H9 (cell line): ENCODE results near the gene B3GALT5. TPM values are rescaled to one million over a fixed set of nuclear protein-coding genes. Genes with fewer than 3 reads are reported as not detected.

Source experiments
- DNase-seq: peaks from one replicate; pipeline ENCODE4 v3.0.0-alpha.2; 2017
- H2AFZ ChIP-seq: one replicate; pipeline ENCODE4 v1.6.1; 2013; ENCODE audit warnings: mild to moderate bottlenecking, low read length, control low read depth, moderate library complexity
- H2AK5ac ChIP-seq: 2 replicates; pipeline ENCODE4 v1.6.1; 2013; ENCODE audit warnings: low read length, control low read depth, mixed read lengths; ENCODE audit not compliant: insufficient read length
- H2BK120ac ChIP-seq: one replicate; pipeline ENCODE4 v1.6.1; 2013; ENCODE audit warnings: low read depth, mild to moderate bottlenecking, low read length, control low read depth, inconsistent platforms; ENCODE audit not compliant: poor library complexity, severe bottlenecking
- H2BK12ac ChIP-seq: 2 replicates; pipeline ENCODE4 v1.6.1; 2013; ENCODE audit warnings: low read length, control low read depth, mixed read lengths, low read depth; ENCODE audit not compliant: insufficient read length
- H2BK15ac ChIP-seq: 2 replicates; pipeline ENCODE4 v1.6.1; 2013; ENCODE audit warnings: low read depth, low read length, control low read depth
- H2BK20ac ChIP-seq: one replicate; pipeline ENCODE4 v1.6.1; 2013; ENCODE audit warnings: low read depth, mild to moderate bottlenecking, low read length, control low read depth, inconsistent platforms; ENCODE audit not compliant: poor library complexity, severe bottlenecking
- H2BK5ac ChIP-seq: 2 replicates; pipeline ENCODE4 v1.6.1; 2013; ENCODE audit warnings: low read length, control low read depth, mixed read lengths; ENCODE audit not compliant: insufficient read length
- H3K14ac ChIP-seq: 2 replicates; pipeline ENCODE4 v1.6.1; 2013; ENCODE audit warnings: low read length, control low read depth; ENCODE audit not compliant: insufficient read depth
- H3K18ac ChIP-seq: 2 replicates; pipeline ENCODE4 v1.6.1; 2013; ENCODE audit warnings: low read depth, mild to moderate bottlenecking, mixed read lengths, low read length, control low read depth; ENCODE audit not compliant: insufficient read length
- H3K23ac ChIP-seq: 2 replicates; pipeline ENCODE4 v1.6.1; 2013; ENCODE audit warnings: low read length, control low read depth, mixed read lengths, low read depth; ENCODE audit not compliant: insufficient read length
- H3K23me2 ChIP-seq: 2 replicates; pipeline ENCODE4 v1.6.1; 2013; ENCODE audit warnings: low read depth, mild to moderate bottlenecking, mixed read lengths, low read length, control low read depth; ENCODE audit not compliant: insufficient read length, poor library complexity, severe bottlenecking
- H3K27ac ChIP-seq: 2 replicates; pipeline ENCODE4 v1.5.1; 2013; ENCODE audit warnings: low read length, control low read depth, mixed read lengths, low read depth; ENCODE audit not compliant: insufficient read length
- H3K27me3 ChIP-seq: 2 replicates; pipeline ENCODE4 v1.6.1; 2013; ENCODE audit warnings: low read length, control low read depth, inconsistent platforms; ENCODE audit not compliant: insufficient read depth
- H3K4ac ChIP-seq: 2 replicates; pipeline ENCODE4 v1.6.1; 2013; ENCODE audit warnings: low read depth, mild to moderate bottlenecking, control low read depth, inconsistent platforms, low read length, moderate library complexity
- H3K4me1 ChIP-seq: 2 replicates; pipeline ENCODE4 v1.6.1; 2013; ENCODE audit warnings: low read length, control low read depth, inconsistent platforms; ENCODE audit not compliant: insufficient read depth
- H3K4me2 ChIP-seq: 2 replicates; pipeline ENCODE4 v1.6.1; 2013; ENCODE audit warnings: low read length, control low read depth, mixed read lengths; ENCODE audit not compliant: insufficient read length, insufficient read depth
- H3K56ac ChIP-seq: 2 replicates; pipeline ENCODE4 v1.6.1; 2013; ENCODE audit warnings: low read depth, mild to moderate bottlenecking, mixed read lengths, low read length, control low read depth; ENCODE audit not compliant: insufficient read length
- H3K79me1 ChIP-seq: 2 replicates; pipeline ENCODE4 v1.6.1; 2013; ENCODE audit warnings: low read depth, mild to moderate bottlenecking, moderate library complexity, low read length, control low read depth, inconsistent platforms; ENCODE audit not compliant: insufficient read depth, poor library complexity, severe bottlenecking
- H3K79me2 ChIP-seq: 2 replicates; pipeline ENCODE4 v1.6.1; 2013; ENCODE audit warnings: low read length, control low read depth, inconsistent platforms; ENCODE audit not compliant: insufficient read depth
- H3K9ac ChIP-seq: 2 replicates; pipeline ENCODE4 v1.6.1; 2013; ENCODE audit warnings: low read length, control low read depth, mixed read lengths; ENCODE audit not compliant: insufficient read length; ENCODE audit errors: extremely low read depth
- H3K9me3 ChIP-seq: one replicate; pipeline ENCODE4 v1.6.1; 2013; ENCODE audit warnings: low read depth, low read length, inconsistent platforms; ENCODE audit not compliant: control insufficient read depth
- H3T11ph ChIP-seq: one replicate; pipeline ENCODE4 v1.6.1; 2013; ENCODE audit warnings: mild to moderate bottlenecking, low read length, control low read depth, inconsistent platforms
- H4K20me1 ChIP-seq: one replicate; pipeline ENCODE4 v1.6.1; 2013; ENCODE audit not compliant: control insufficient read depth, insufficient read length, insufficient read depth
- H4K5ac ChIP-seq: 2 replicates; pipeline ENCODE4 v1.6.1; 2013; ENCODE audit warnings: low read depth, mild to moderate bottlenecking, mixed read lengths, low read length, control low read depth; ENCODE audit not compliant: insufficient read length
- H4K8ac ChIP-seq: replicated peaks from 2 replicates; pipeline ENCODE4 v1.6.1; 2013; ENCODE audit warnings: low read length, control low read depth, mixed read lengths, low read depth; ENCODE audit not compliant: insufficient read length
- H4K91ac ChIP-seq: 2 replicates; pipeline ENCODE4 v1.6.1; 2013; ENCODE audit warnings: low read depth, mild to moderate bottlenecking, moderate library complexity, mixed read lengths, low read length, control low read depth; ENCODE audit not compliant: insufficient read length
- H3K27ac Mint-ChIP-seq, 3 experiments: 2 replicates in 2 of 3; 3 replicates in 1 of 3; pipeline ENCODE4 v1.8.0; 2020 to 2021; ENCODE audit warnings: mixed read lengths in 3 of 3, mild to moderate bottlenecking in 1 of 3, moderate library complexity in 1 of 3
- H3K27me3 Mint-ChIP-seq: 2 replicates; pipeline ENCODE4 v1.8.0; 2021; ENCODE audit warnings: low read depth, mild to moderate bottlenecking, moderate library complexity, mixed read lengths
- H3K36me3 Mint-ChIP-seq, 3 experiments: 2 replicates in 2 of 3; 3 replicates in 1 of 3; pipeline ENCODE4 v1.8.0; 2020 to 2021; ENCODE audit warnings: low read depth in 3 of 3, mixed read lengths in 3 of 3; ENCODE audit not compliant: insufficient read depth in 1 of 3
- H3K4me1 Mint-ChIP-seq, 2 experiments: 2 replicates each; pipeline ENCODE4 v1.8.0; 2020; ENCODE audit warnings: mixed read lengths in 2 of 2
- H3K4me3 Mint-ChIP-seq, 2 experiments: 2 replicates in 1 of 2; 3 replicates in 1 of 2; pipeline ENCODE4 v1.8.0; 2020 to 2021; ENCODE audit warnings: mild to moderate bottlenecking in 2 of 2, mixed read lengths in 2 of 2, moderate library complexity in 1 of 2
- H3K9me3 Mint-ChIP-seq, 2 experiments: 2 replicates in 1 of 2; 3 replicates in 1 of 2; pipeline ENCODE4 v1.8.0; 2020; ENCODE audit warnings: mild to moderate bottlenecking in 2 of 2, mixed read lengths in 2 of 2, moderate library complexity in 1 of 2
- WGBS: extraction: QIAGEN DNeasy Blood & Tissue Kit; methylation state at CpG from one replicate; pipeline ENCODE4 v1.1.7; 2013; ENCODE audit warnings: missing lambda C conversion rate, low lambda C conversion rate, mixed read lengths; ENCODE audit not compliant: insufficient read length; ENCODE audit errors: extremely low coverage; 5-methylcytosine and 5-hydroxymethylcytosine counted together
- total RNA-seq: library from RNA; stranded (reverse); gene quantifications from 2 replicates; pipeline ENCODE4 v1.2.1, GENCODE V29; 2021
- TF ChIP-seq, protein P1 (sequence below): fragments of 200-600 bp; sonication (generic); conservative IDR thresholded peaks from 3 replicates; pipeline ENCODE4 v1.8.0; 2021; ENCODE audit warnings: antibody characterized with exemption, mild to moderate bottlenecking

Gene B3GALT5
- total RNA-seq, 1 experiment from 2014 or later, result 24.7 TPM

DNA sequence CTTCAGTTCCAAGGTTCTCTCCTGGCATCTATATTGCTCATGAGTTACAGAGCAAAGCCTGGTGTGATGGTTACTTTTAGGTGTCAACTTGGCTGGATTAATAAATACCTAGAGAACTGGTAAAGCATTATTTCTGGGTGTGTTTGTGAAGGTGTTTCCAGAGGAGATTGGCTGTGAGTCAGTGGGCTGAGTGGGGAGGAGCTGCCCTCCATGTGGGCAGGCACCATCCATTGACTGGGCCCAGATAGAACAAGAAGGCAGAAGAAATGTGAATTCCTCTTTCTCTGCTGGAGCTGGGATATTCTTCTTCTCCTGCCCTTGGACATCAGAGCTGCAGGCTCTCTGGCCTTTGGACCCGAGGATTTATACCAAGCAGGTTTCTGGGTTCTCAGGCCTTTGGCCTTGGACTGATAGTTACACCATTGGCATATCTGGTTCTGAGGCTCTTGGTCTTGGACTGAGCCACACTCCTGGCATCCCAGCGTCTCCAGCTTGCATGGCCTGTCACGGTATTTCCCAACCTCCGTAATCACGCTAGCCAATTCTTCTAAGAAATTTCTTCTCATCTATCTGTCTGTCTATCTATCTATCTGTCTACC is 44.5 kb downstream of the B3GALT5 start:
- H2BK20ac ChIP-seq, result no peak overlapping the region
- no peaks in the 10 kb centered on the region for H3K27me3 ChIP-seq
- no peak overlapping the region for H2BK15ac ChIP-seq
- H2BK120ac ChIP-seq, result no peak overlapping the region
- no peak overlapping the region for H3K27ac ChIP-seq
- Mint-ChIP-seq H3K9me3 (0 out of 5 replicates have a peak, but pooled peaks cover 0 to 2% of the 10 kb centered on the region in 2 experiments), H3K4me3 (no peak overlapping the region), H3K27ac (no peak overlapping the region; a peak in 3 of 7 replicates), H3K4me1 (peaks cover 10 to 18% of the 10 kb centered on the region in 2 experiments), H3K27me3 (no peaks in the 10 kb centered on the region), H3K36me3 (peaks cover 50 to 88% (median 65%) of the 10 kb centered on the region in 3 experiments)
- no peak overlapping the region for H2BK12ac ChIP-seq
- no peaks in the 10 kb centered on the region for H3K23me2 ChIP-seq
- no peaks in the 10 kb centered on the region for H3K79me1 ChIP-seq
- H3K18ac ChIP-seq, result no peak overlapping the region
- H4K20me1 ChIP-seq, result no peaks in the 10 kb centered on the region
- no peak overlapping the region for H4K5ac ChIP-seq
- H2AFZ ChIP-seq, result no peak overlapping the region
- no peak overlapping the region for H3K23ac ChIP-seq
- no peaks in the 10 kb centered on the region for H3K9me3 ChIP-seq
- TF ChIP-seq, protein P1, sequence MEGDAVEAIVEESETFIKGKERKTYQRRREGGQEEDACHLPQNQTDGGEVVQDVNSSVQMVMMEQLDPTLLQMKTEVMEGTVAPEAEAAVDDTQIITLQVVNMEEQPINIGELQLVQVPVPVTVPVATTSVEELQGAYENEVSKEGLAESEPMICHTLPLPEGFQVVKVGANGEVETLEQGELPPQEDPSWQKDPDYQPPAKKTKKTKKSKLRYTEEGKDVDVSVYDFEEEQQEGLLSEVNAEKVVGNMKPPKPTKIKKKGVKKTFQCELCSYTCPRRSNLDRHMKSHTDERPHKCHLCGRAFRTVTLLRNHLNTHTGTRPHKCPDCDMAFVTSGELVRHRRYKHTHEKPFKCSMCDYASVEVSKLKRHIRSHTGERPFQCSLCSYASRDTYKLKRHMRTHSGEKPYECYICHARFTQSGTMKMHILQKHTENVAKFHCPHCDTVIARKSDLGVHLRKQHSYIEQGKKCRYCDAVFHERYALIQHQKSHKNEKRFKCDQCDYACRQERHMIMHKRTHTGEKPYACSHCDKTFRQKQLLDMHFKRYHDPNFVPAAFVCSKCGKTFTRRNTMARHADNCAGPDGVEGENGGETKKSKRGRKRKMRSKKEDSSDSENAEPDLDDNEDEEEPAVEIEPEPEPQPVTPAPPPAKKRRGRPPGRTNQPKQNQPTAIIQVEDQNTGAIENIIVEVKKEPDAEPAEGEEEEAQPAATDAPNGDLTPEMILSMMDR, result no peak
- H3K9ac ChIP-seq, result no peak overlapping the region
- WGBS, result no CpG with 5 or more reads among the region's 5 CpGs
- no peak overlapping the region for H3K14ac ChIP-seq
- no peak overlapping the region for H3K56ac ChIP-seq
- no peak overlapping the region for H4K8ac ChIP-seq
- no peak for DNase-seq
- no peak overlapping the region for H3K4ac ChIP-seq
- 0 out of 2 replicates have a peak, but pooled peaks cover 3% of the 10 kb centered on the region for H3K4me1 ChIP-seq
- H2BK5ac ChIP-seq, result no peak overlapping the region
- H2AK5ac ChIP-seq, result no peak overlapping the region
- H3K79me2 ChIP-seq, result peaks cover 2% of the 10 kb centered on the region; the same call in 1 of the 2 replicates
- H3K4me2 ChIP-seq, result no peak overlapping the region
- no peak overlapping the region for H3T11ph ChIP-seq
- no peak overlapping the region for H4K91ac ChIP-seq
